IPS-18c (cell line): ENCODE measurements around the gene SPAG9.

ENCODE experiments used
- H3K4me3 ChIP-seq: 2 replicates; pipeline ENCODE4 v1.7.0; 2013; ENCODE audit warnings: low read depth, mild to moderate bottlenecking, low read length, moderate library complexity; ENCODE audit not compliant: insufficient read depth
- H3K9me3 ChIP-seq: one replicate; pipeline ENCODE4 v1.6.1; 2013; ENCODE audit warnings: mild to moderate bottlenecking, low read length, moderate library complexity; ENCODE audit not compliant: control insufficient read depth, insufficient read depth

Gene SPAG9

DNA sequence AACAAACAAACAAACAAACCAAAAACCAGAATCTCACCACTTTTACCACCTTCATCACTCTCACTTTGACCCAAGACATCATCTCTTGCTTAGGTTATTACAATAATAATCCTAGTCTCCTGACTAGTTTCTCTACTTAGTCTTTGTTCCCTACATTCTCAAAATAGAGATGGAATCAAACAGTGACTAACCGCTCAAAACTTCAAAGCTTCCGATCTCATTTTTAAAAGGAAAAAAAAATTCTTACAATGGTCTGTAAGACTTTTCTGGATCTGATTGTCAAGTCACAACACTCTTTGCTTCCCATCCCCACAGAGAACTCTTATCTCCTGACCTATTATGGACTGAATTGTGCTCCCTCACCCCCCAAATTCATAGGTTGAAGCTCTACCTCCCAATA is 60.9 kb downstream of the SPAG9 start:
- Histone ChIP-seq H3K9me3 (no peaks in the 10 kb centered on the region), H3K4me3 (no peak overlapping the region)

- Histone ChIP-seq H3K9me3 (no peaks in the 10 kb centered on the region), H3K4me3 (no peak overlapping the region)
Measured at GRCh38 chr17:51057534-51057933, 63.1 kb downstream of the SPAG9 start.

GRCh38 chr17:51056813-51057510 is 63.7 kb downstream of the SPAG9 start:
- Histone ChIP-seq H3K9me3 (no peaks in the 10 kb centered on the region), H3K4me3 (no peak overlapping the region)

- no peak overlapping the region for H3K4me3 ChIP-seq
Measured at GRCh38 chr17:51054748-51055147, 65.9 kb downstream of the SPAG9 start.

DNA sequence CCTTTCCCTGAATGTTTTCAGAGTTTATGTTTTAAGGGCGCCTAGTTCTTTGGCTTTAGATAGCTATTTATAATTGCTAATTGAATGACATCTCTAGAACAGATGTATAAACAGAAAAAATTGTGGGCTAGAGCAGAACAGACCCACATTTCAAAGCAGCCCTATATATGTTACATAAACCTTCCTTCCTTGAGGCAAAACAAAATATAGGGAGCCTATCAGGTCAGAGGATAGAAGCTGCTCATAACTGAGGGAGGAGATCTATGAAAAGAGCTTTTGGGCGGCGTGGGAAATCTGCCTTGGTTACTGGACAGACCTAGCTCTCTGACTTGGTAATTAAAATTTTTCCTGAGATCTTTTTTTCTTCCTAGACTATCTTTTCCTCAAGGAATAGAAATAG is 68.4 kb downstream of the SPAG9 start:
- no peak overlapping the region for H3K4me3 ChIP-seq
- no peaks in the 10 kb centered on the region for H3K9me3 ChIP-seq

More at GRCh38 chr17:51054748-51055147, 65.9 kb downstream of the SPAG9 start:
- no peaks in the 10 kb centered on the region for H3K9me3 ChIP-seq

DNA sequence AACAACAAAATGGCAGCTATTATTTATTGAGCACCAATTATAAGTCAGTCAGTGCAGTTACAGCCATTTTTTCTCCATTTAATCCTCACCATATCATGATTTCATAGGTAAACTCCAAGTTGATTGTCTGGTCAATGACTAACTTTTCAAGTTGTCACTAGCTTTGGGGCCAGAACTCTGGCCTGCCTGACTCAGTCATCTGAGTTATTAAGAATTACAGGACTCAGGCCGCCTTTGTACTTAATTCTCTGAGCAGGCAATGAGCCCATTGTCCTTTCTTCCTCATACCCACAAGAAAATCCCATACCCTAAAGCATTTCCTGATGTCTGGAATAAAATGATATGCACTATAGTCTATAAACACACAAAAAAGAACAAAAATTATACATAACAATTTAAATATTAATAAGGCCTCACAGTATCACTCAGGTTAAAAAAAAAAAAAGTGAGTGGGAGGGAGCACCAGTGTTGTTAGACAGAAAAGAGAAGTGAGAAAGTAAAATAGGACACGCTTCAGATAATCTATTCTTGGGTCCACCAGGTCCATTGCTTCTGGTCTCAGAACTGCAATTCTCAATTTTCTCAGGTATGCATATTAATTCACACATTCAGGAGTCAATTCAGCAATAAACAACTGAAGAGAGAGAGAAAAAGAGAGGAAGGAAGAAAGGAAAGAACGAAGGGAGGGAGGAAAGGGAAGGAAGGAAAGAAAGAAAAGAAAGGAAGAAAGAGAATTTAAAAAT is 70.2 kb downstream of the SPAG9 start:
- no peaks in the 10 kb centered on the region for H3K9me3 ChIP-seq
- no peak overlapping the region for H3K4me3 ChIP-seq

GRCh38 chr17:51046514-51047384 is 73.9 kb downstream of the SPAG9 start:
- H3K4me3 ChIP-seq: peak overlapping the region; percentile 51
- H3K9me3 ChIP-seq: no peaks in the 10 kb centered on the region

DNA sequence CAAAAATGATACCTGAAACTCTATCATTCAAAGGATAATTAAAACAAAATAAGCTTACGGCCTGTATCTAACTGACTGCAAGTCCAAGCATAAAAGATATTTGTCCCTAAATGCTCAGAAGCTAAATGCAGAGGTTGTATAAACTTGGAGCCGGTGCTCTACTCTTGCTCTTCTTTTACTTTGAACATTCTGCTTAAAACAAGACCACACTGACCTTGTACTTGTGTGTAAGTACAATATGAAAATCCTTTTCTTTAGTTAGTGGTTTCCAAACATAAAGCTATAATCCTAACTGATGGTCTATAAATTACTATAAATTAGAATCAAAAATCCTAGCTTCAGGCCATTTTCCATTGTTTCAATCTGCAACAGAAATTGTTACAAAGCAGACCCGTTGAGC is 74.6 kb downstream of the SPAG9 start:
- Histone ChIP-seq H3K4me3 (peak overlapping the region; percentile 51), H3K9me3 (no peaks in the 10 kb centered on the region)

DNA sequence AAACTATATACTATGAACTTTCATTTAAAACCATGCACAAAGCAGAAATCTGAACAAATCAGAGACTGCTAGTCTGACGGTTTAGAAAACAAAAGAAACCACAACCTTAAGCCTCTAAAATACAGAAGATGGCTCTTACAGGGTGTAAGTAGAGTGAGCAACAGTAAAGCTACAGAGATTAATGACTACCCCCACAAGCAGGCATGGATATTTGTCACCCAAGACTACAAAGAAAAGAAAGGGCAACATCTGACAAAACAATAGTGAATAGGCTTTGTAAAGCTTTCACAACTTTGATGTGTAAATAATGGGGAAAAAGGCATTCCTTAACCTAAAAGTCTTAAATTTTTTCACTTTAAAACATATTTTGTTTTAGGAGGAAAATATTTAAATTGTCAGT is 75.0 kb downstream of the SPAG9 start:
- Histone ChIP-seq H3K9me3 (no peaks in the 10 kb centered on the region), H3K4me3 (peak overlapping the region; percentile 51; the same call in 1 of the 2 replicates)

DNA sequence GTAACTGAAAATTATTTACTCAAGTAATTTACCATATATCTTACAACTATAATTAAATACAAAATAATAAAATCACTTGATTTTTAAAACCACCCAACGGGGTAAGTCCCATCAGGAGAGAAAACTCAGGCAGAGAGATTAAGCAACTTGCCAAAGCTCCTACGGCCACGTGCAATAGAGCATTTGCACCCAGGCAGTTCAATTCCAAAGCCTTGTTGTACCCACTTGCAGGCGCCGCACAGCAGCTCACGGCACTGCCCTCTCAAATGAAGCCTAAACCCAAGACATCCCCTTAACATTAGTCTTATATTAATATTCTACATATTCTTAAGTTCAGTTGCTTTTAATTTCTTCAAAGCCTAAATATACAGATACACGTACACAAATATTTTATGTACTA is 75.7 kb downstream of the SPAG9 start:
- Histone ChIP-seq H3K4me3 (no peak overlapping the region; the same call in 1 of the 2 replicates), H3K9me3 (no peaks in the 10 kb centered on the region)

GRCh38 chr17:51036084-51036483 is 84.6 kb downstream of the SPAG9 start:
- no peaks in the 10 kb centered on the region for H3K9me3 ChIP-seq

DNA sequence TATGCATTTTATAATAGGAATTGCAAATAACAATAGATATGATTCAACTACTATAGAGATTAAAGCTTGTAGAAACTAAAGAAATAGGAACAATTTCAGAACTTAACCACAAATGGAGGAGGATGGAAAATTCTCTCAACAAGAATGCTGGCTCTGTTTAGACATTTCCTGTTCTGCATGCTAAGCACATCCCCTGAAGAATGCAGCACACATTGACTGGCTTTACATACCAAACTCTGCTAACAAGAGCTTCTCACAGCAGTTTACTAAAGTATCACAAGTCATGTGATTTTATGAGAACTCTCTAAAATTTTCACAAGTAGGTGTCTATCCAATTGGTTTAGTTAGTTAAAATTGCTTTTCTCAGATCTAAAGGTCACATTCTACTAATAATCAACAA is 85.2 kb downstream of the SPAG9 start:
- no peak overlapping the region for H3K4me3 ChIP-seq
- H3K9me3 ChIP-seq: no peaks in the 10 kb centered on the region

More at GRCh38 chr17:51036084-51036483, 84.6 kb downstream of the SPAG9 start:
- H3K4me3 ChIP-seq: no peak overlapping the region

DNA sequence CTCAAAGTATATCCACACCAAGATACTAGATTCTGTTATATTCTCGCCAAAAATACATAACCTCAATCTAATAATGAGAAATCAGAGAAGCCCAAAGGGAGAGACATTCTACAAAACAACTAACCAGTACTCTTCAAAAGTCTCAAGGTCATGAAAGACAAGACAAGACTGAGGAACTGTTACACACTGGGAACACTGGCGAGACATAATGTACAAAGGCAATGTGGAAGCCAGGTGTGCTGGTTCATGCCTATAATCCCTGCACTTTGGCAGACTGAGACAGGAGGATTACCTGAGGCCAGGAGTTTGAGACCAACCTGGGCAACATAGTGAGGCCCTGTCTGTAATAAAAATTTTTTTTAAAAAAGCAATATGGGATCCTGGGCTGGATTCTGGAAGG is 85.9 kb downstream of the SPAG9 start:
- Histone ChIP-seq H3K4me3 (no peak overlapping the region), H3K9me3 (no peaks in the 10 kb centered on the region)

GRCh38 chr17:51032850-51033249 is 87.8 kb downstream of the SPAG9 start:
- Histone ChIP-seq H3K4me3 (no peak overlapping the region), H3K9me3 (no peaks in the 10 kb centered on the region)

GRCh38 chr17:51029568-51030463 is 90.9 kb downstream of the SPAG9 start:
- H3K9me3 ChIP-seq: no peaks in the 10 kb centered on the region
- H3K4me3 ChIP-seq: no peak overlapping the region

DNA sequence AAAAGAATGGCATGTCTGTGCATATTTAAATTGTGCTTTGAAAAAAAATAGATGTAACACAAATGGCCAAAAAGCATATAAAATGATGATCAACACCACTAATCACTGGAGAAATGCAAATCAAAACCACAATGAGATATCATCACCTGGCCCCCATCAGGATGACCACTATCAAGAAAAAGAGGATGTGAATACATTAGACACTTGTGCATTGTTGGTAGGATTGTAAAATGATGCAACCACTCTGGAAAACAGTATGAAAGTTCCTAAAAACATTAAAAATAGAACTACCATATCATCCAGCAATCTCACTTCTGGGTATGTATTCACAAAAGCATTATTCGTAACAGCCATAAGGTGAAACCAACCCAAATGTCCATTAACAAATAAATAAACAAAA is 91.5 kb downstream of the SPAG9 start:
- no peaks in the 10 kb centered on the region for H3K9me3 ChIP-seq
- H3K4me3 ChIP-seq: no peak overlapping the region
